CD4-positive, alpha-beta T cell treated with Interleukin-2 at 100 ng/mL for 4 hours (primary cell): ENCODE data around the gene CATSPERD.
"Not testable (repeated sequence)": the region's sequence is repeated elsewhere in the genome, so short reads cannot be mapped to it uniquely, and the experiment has no call there.

Experiments used
- DNase-seq: peaks from one replicate; pipeline ENCODE4 v3.0.0-alpha.2; 2020; ENCODE audit warnings: low spot score

CATSPERD gene

GRCh38 chr19:5742051-5742450 is 21.6 kb downstream of the CATSPERD start:
- DNase-seq = no peak

GRCh38 chr19:5743630-5744029 is 23.2 kb downstream of the CATSPERD start:
- DNase-seq = no peak

- DNase-seq = not testable (repeated sequence)
Observed at GRCh38 chr19:5744999-5745398, 24.6 kb downstream of the CATSPERD start.

- DNase-seq = not testable (repeated sequence)
Observed at GRCh38 chr19:5748920-5749319, 28.5 kb downstream of the CATSPERD start.

- no peak for DNase-seq
Observed at GRCh38 chr19:5749505-5749904, 29.1 kb downstream of the CATSPERD start.

- no peak for DNase-seq
Observed at GRCh38 chr19:5751709-5752108, 31.3 kb downstream of the CATSPERD start.

GRCh38 chr19:5753743-5754142 is 33.3 kb downstream of the CATSPERD start:
- no peak for DNase-seq

GRCh38 chr19:5762608-5763217 is 42.3 kb downstream of the CATSPERD start:
- DNase-seq = no peak

- no peak for DNase-seq
Observed at GRCh38 chr19:5765220-5765619, 44.8 kb downstream of the CATSPERD start.

GRCh38 chr19:5767949-5768348 is 47.5 kb downstream of the CATSPERD start:
- DNase-seq = no peak

- DNase-seq = no peak
Observed at GRCh38 chr19:5772416-5772815, 52.0 kb downstream of the CATSPERD start.

- no peak for DNase-seq
Observed at GRCh38 chr19:5773276-5773675, 52.8 kb downstream of the CATSPERD start.

- no peak for DNase-seq
Observed at GRCh38 chr19:5774921-5775320, 54.5 kb downstream of the CATSPERD start.

- DNase-seq = no peak
Observed at GRCh38 chr19:5775668-5776309, 55.4 kb downstream of the CATSPERD start.

- DNase-seq = no peak
Observed at GRCh38 chr19:5778402-5778801, 58.0 kb downstream of the CATSPERD start.

- DNase-seq = not testable (repeated sequence)
Observed at GRCh38 chr19:5780916-5781315, 60.5 kb downstream of the CATSPERD start.

- no peak for DNase-seq
Observed at GRCh38 chr19:5782322-5782721, 61.9 kb downstream of the CATSPERD start.

- DNase-seq = no peak
Observed at GRCh38 chr19:5782945-5783919, 62.8 kb downstream of the CATSPERD start.

- no peak for DNase-seq
Observed at GRCh38 chr19:5784581-5785147, 64.2 kb downstream of the CATSPERD start, which contains the start of gene PRR22. Gene PRR22, minus strand, starts transcription at chr19:5784746. Its CDS starts 86 bp downstream, at chr19:5784660.

- DNase-seq = no peak
Observed at GRCh38 chr19:5785423-5785822, 65.0 kb downstream of the CATSPERD start.

GRCh38 chr19:5786593-5787408 is 66.4 kb downstream of the CATSPERD start:
- DNase-seq = no peak
